CD4-positive, CD25-positive, alpha-beta regulatory T cell (primary cell): ENCODE results near the gene NAA11. TPM values are rescaled to one million over a fixed set of nuclear protein-coding genes. Genes with fewer than 3 reads are reported as not detected.

Experiments
- ATAC-seq, 2 donors: fragments of 150-1000 bp; cut with Tn5 transposase; one replicate each; pipeline ENCODE4 v1.10.0; 2021; ENCODE audit warnings: low read depth in 2 of 2, moderate number of reproducible peaks in 2 of 2, moderate library complexity in 1 of 2
- DNase-seq, 3 donors: peaks; one replicate each; pipeline versions ENCODE4 v3.0.0 to v3.0.0-alpha.2; 2012 to 2022; ENCODE audit warnings: mixed read lengths in 1 of 3
- H3K27ac ChIP-seq: one replicate; pipeline ENCODE4 v1.7.0; 2013; ENCODE audit warnings: mild to moderate bottlenecking, low read length; ENCODE audit not compliant: insufficient read depth, poor library complexity, severe bottlenecking
- H3K27me3 ChIP-seq: one replicate; pipeline ENCODE4 v1.7.0; 2013; ENCODE audit warnings: low read length; ENCODE audit not compliant: control insufficient read depth, insufficient read depth
- H3K36me3 ChIP-seq: one replicate; pipeline ENCODE4 v1.7.0; 2013; ENCODE audit warnings: mild to moderate bottlenecking, low read length, moderate library complexity; ENCODE audit not compliant: control insufficient read depth, insufficient read depth
- H3K4me1 ChIP-seq: 2 replicates; pipeline ENCODE4 v1.7.0; 2013; ENCODE audit warnings: mild to moderate bottlenecking, low read length; ENCODE audit not compliant: insufficient read depth, control insufficient read depth, poor library complexity, severe bottlenecking
- H3K4me3 ChIP-seq: one replicate; pipeline ENCODE4 v1.7.0; 2013; ENCODE audit warnings: low read depth, mild to moderate bottlenecking, low read length, moderate library complexity
- H3K9me3 ChIP-seq, 2 experiments: 1 replicate in 1 of 2; 2 replicates in 1 of 2; pipeline ENCODE4 v1.7.0; 2013; ENCODE audit warnings: low read length in 2 of 2, mild to moderate bottlenecking in 1 of 2, moderate library complexity in 1 of 2; ENCODE audit not compliant: control insufficient read depth in 2 of 2
- H3K27ac Mint-ChIP-seq, 3 donors: one replicate each; pipeline ENCODE4 v1.8.0; 2020 to 2022; ENCODE audit warnings: mild to moderate bottlenecking in 3 of 3, mixed read lengths in 3 of 3, moderate library complexity in 2 of 3
- H3K27me3 Mint-ChIP-seq: one replicate; pipeline ENCODE4 v1.8.0; 2022; ENCODE audit warnings: mild to moderate bottlenecking, mixed read lengths
- H3K36me3 Mint-ChIP-seq: one replicate; pipeline ENCODE4 v1.8.0; 2020; ENCODE audit warnings: mixed read lengths
- H3K4me1 Mint-ChIP-seq, 4 donors: one replicate each; pipeline ENCODE4 v1.8.0; 2020 to 2022; ENCODE audit warnings: mixed read lengths in 4 of 4, mild to moderate bottlenecking in 1 of 4
- H3K4me3 Mint-ChIP-seq, 4 donors: one replicate each; pipeline ENCODE4 v1.8.0; 2020 to 2022; ENCODE audit warnings: mild to moderate bottlenecking in 4 of 4, mixed read lengths in 4 of 4, moderate library complexity in 3 of 4
- H3K9me3 Mint-ChIP-seq, 7 donors: one replicate each; pipeline ENCODE4 v1.8.0; 2020 to 2022; ENCODE audit warnings: mixed read lengths in 7 of 7, mild to moderate bottlenecking in 3 of 7, moderate library complexity in 2 of 7
- polyA plus RNA-seq, 4 donors: library from polyadenylated mRNA; unstranded; fragments of 300-500 nt; fragmentation: Illumina TruSeq; gene quantifications; one replicate each; pipeline ENCODE4 v1.2.3, GENCODE V29; 2021
- total RNA-seq: library from RNA; stranded (reverse); gene quantifications from one replicate; pipeline ENCODE4 v1.2.3, GENCODE V29; 2022

The NAA11 gene
- total and polyA plus RNA-seq, 5 donors from 2014 or later: not detected

GRCh38 chr4:79273915-79274314, 51.9 kb downstream of the NAA11 start:
- peaks cover 7% of the 10 kb centered on the region for H3K27me3 Mint-ChIP-seq
- no peaks in the 10 kb centered on the region for H3K36me3 Mint-ChIP-seq
- no peaks in the 10 kb centered on the region for H3K4me1 Mint-ChIP-seq
- H3K4me3 Mint-ChIP-seq: no peak overlapping the region
- ATAC-seq (no peak), DNase-seq (no peak)
- Histone ChIP-seq H3K4me1 (no peaks in the 10 kb centered on the region), H3K9me3 (no peaks in the 10 kb centered on the region), H3K27ac (no peak overlapping the region), H3K36me3 (no peaks in the 10 kb centered on the region), H3K27me3 (peaks cover 3% of the 10 kb centered on the region), H3K4me3 (no peak overlapping the region)
- H3K27ac Mint-ChIP-seq: no peak overlapping the region
- H3K9me3 Mint-ChIP-seq: peaks cover 0 to 4% (median 0%) of the 10 kb centered on the region in 7 donors

- ATAC-seq (no peak), DNase-seq (no peak)
- Histone ChIP-seq H3K36me3 (no peaks in the 10 kb centered on the region), H3K4me3 (no peak overlapping the region), H3K9me3 (no peaks in the 10 kb centered on the region), H3K4me1 (no peaks in the 10 kb centered on the region), H3K27ac (no peak overlapping the region), H3K27me3 (peaks cover 3% of the 10 kb centered on the region)
- H3K4me1 Mint-ChIP-seq: no peaks in the 10 kb centered on the region
- peaks cover 7% of the 10 kb centered on the region for H3K27me3 Mint-ChIP-seq
- peaks cover 0 to 3% (median 0%) of the 10 kb centered on the region in 7 donors for H3K9me3 Mint-ChIP-seq
- H3K36me3 Mint-ChIP-seq: no peaks in the 10 kb centered on the region
- H3K4me3 Mint-ChIP-seq: no peak overlapping the region
- no peak overlapping the region for H3K27ac Mint-ChIP-seq
Observed at GRCh38 chr4:79272761-79273160, 53.1 kb downstream of the NAA11 start.

GRCh38 chr4:79272126-79272525, 53.7 kb downstream of the NAA11 start:
- Mint-ChIP-seq H3K9me3 (peaks cover 0 to 3% (median 0%) of the 10 kb centered on the region in 7 donors), H3K27me3 (peaks cover 7% of the 10 kb centered on the region), H3K36me3 (no peaks in the 10 kb centered on the region), H3K4me3 (no peak overlapping the region), H3K27ac (no peak overlapping the region), H3K4me1 (no peaks in the 10 kb centered on the region)
- ATAC-seq: no peak
- no peak for DNase-seq
- peaks cover 3% of the 10 kb centered on the region for H3K27me3 ChIP-seq
- no peaks in the 10 kb centered on the region for H3K4me1 ChIP-seq
- H3K9me3 ChIP-seq: no peaks in the 10 kb centered on the region
- H3K36me3 ChIP-seq: no peaks in the 10 kb centered on the region
- H3K27ac ChIP-seq: no peak overlapping the region
- no peak overlapping the region for H3K4me3 ChIP-seq

GRCh38 chr4:79267671-79268070, 58.2 kb downstream of the NAA11 start:
- no peak for ATAC-seq
- peaks cover 0 to 4% (median 0%) of the 10 kb centered on the region in 7 donors for H3K9me3 Mint-ChIP-seq

More at GRCh38 chr4:79267671-79268070, 58.2 kb downstream of the NAA11 start:
- H3K27ac ChIP-seq: no peak overlapping the region
- no peaks in the 10 kb centered on the region for H3K4me1 ChIP-seq
- no peaks in the 10 kb centered on the region for H3K4me1 Mint-ChIP-seq
- no peaks in the 10 kb centered on the region for H3K27me3 ChIP-seq
- H3K4me3 Mint-ChIP-seq: no peak overlapping the region
- H3K27me3 Mint-ChIP-seq: no peaks in the 10 kb centered on the region
- H3K36me3 ChIP-seq: no peaks in the 10 kb centered on the region
- no peak overlapping the region for H3K27ac Mint-ChIP-seq
- H3K36me3 Mint-ChIP-seq: no peaks in the 10 kb centered on the region
- no peaks in the 10 kb centered on the region for H3K9me3 ChIP-seq
- no peak for DNase-seq
- H3K4me3 ChIP-seq: no peak overlapping the region

Other genes starting within 250 kb of the NAA11 start
- not detected for gene GK2, start 82.2 kb upstream of the NAA11 start, total RNA-seq
- gene GK2, start 82.2 kb upstream of the NAA11 start, polyA plus RNA-seq: not detected